Left lung (tissue), 10 donors: ENCODE measurements around the gene KLRC4. TPM values are rescaled to one million over a fixed set of nuclear protein-coding genes. Genes with fewer than 3 reads are reported as not detected.
A peak's percentile ranks its signal among the peaks of the same experiment; 100 is the strongest.

Source experiments
- ATAC-seq: fragments of 200-7000 bp; cut with Tn5 transposase; one replicate; pipeline ENCODE4 v1.9.1; 2020; ENCODE audit warnings: moderate library complexity
- DNase-seq, 4 donors: peaks; one replicate each; pipeline ENCODE4 v3.0.0-alpha.2; 2013 to 2020
- H3K27ac ChIP-seq, 2 donors: fragments of 200-600 bp; sonication (generic) in 1 of 2; one replicate each; pipeline versions ENCODE4 v1.5.0 to v1.8.0; 2020 to 2021
- H3K27me3 ChIP-seq, 2 donors: fragments of 200-600 bp; sonication (generic) in 1 of 2; one replicate each; pipeline versions ENCODE4 v1.5.0 to v1.8.0; 2020 to 2021
- H3K36me3 ChIP-seq, 2 donors: fragments of 200-600 bp; sonication (generic) in 1 of 2; one replicate each; pipeline versions ENCODE4 v1.5.0 to v1.8.0; 2020 to 2021
- H3K4me1 ChIP-seq, 2 donors: fragments of 200-600 bp; one replicate each; pipeline ENCODE4 v1.8.0; 2021
- H3K4me3 ChIP-seq, 2 donors: fragments of 200-600 bp; sonication (generic) in 1 of 2; one replicate each; pipeline versions ENCODE4 v1.5.0 to v1.8.0; 2020 to 2021; ENCODE audit warnings: mild to moderate bottlenecking in 1 of 2
- H3K9me3 ChIP-seq, 2 donors: fragments of 200-600 bp; sonication (generic) in 1 of 2; one replicate each; pipeline versions ENCODE4 v1.5.0 to v1.8.0; 2020 to 2021
- CTCF ChIP-seq, 2 donors: fragments of 200-600 bp; sonication (generic) in 1 of 2; IDR thresholded peaks; one replicate each; pipeline versions ENCODE4 v1.5.0 to v1.8.0; 2021; ENCODE audit warnings: antibody characterized with exemption in 2 of 2
- intact Hi-C, 2 donors: fragments of 100-400 bp; cut with DNase I; formaldehyde crosslinking; loops; one replicate each; pipeline versions ENCODE4 v1.11.2 to v1.14.2; 2022
- polyA plus RNA-seq, 6 donors: library from polyadenylated mRNA; unstranded; fragments of 120-200 nt; gene quantifications; one replicate each; pipeline ENCODE4 v1.2.1, GENCODE V29; 2013; ENCODE audit not compliant: insufficient read length in 6 of 6
- total RNA-seq, 2 donors: library from RNA; stranded (reverse); fragmentation: NEBNext Ultra II Directional; extraction: Animal tissue kit (Norgen Biotek cat#: 25700); gene quantifications; one replicate each; pipeline ENCODE4 v1.2.1, GENCODE V29; 2021
- donor health status: DM: no; HTN: yes; CAD: no.
- donor health status: DM: no; HTN: no; CAD: no.

KLRC4 gene
- total and polyA plus RNA-seq, 8 donors: 0.21 to 1.3 (median 0.35) TPM; not detected in 2

- no peaks in the 10 kb centered on the region for H3K27me3 ChIP-seq
- peaks cover 0 to 5% of the 10 kb centered on the region in 2 donors for H3K9me3 ChIP-seq
- peaks cover 17 to 33% of the 10 kb centered on the region in 2 donors for H3K4me1 ChIP-seq
- H3K4me3 ChIP-seq: peak overlapping the region; percentile 52 to 68
- intact Hi-C loops: no loop called here
- H3K36me3 ChIP-seq: no peaks in the 10 kb centered on the region
- TF ChIP-seq CTCF (IDR thresholded peaks at IDR 0.05): no peak
- ATAC-seq (peak; percentile 81), DNase-seq (peak in 3 of 4 donors; percentile 76 to 91 (median 86))
- H3K27ac ChIP-seq: peak overlapping the region; percentile 92 to 99
Measured at GRCh38 chr12:10364815-10365622, 44.5 kb downstream of the KLRC4 start.

GRCh38 chr12:10363914-10364814 lies 45.4 kb downstream of the KLRC4 start:
- DNase-seq (peak in 3 of 4 donors; percentile 51 to 63 (median 60)), ATAC-seq (peak; percentile 65)
- peak overlapping the region; percentile 92 to 99 for H3K27ac ChIP-seq
- intact Hi-C loops: no loop called here
- peaks cover 17 to 33% of the 10 kb centered on the region in 2 donors for H3K4me1 ChIP-seq
- TF ChIP-seq CTCF (IDR thresholded peaks at IDR 0.05): no peak
- peaks cover 0 to 5% of the 10 kb centered on the region in 2 donors for H3K9me3 ChIP-seq
- peak overlapping the region; percentile 52 to 68 for H3K4me3 ChIP-seq
- H3K36me3 ChIP-seq: no peaks in the 10 kb centered on the region
- H3K27me3 ChIP-seq: no peaks in the 10 kb centered on the region

GRCh38 chr12:10363658-10363913 lies 46.0 kb downstream of the KLRC4 start:
- Histone ChIP-seq H3K9me3 (peaks cover 0 to 5% of the 10 kb centered on the region in 2 donors), H3K4me1 (peaks cover 17 to 33% of the 10 kb centered on the region in 2 donors), H3K4me3 (no peak overlapping the region), H3K27ac (peak overlapping the region; percentile 92 to 99), H3K36me3 (no peaks in the 10 kb centered on the region), H3K27me3 (no peaks in the 10 kb centered on the region)
- ATAC-seq (no peak), DNase-seq (no peak)
- intact Hi-C loops: no loop called here
- no peak for TF ChIP-seq CTCF (IDR thresholded peaks at IDR 0.05)

- TF ChIP-seq CTCF (IDR thresholded peaks at IDR 0.05): no peak
- Histone ChIP-seq H3K4me1 (peaks cover 17 to 33% of the 10 kb centered on the region in 2 donors), H3K36me3 (no peaks in the 10 kb centered on the region), H3K4me3 (no peak overlapping the region), H3K27ac (peak overlapping the region; percentile 92 to 99), H3K27me3 (no peaks in the 10 kb centered on the region), H3K9me3 (peaks cover 0 to 5% of the 10 kb centered on the region in 2 donors)
- intact Hi-C loops: no loop called here
- ATAC-seq (no peak), DNase-seq (no peak)
Measured at GRCh38 chr12:10362828-10363657, 46.5 kb downstream of the KLRC4 start.
